Erythroblast (primary cell): ENCODE data around the gene RAD51B.

Experiments
- GATA1 ChIP-seq: IDR thresholded peaks from 2 replicates; pipeline ENCODE4 v1.6.1; 2011; ENCODE audit warnings: low read depth, mild to moderate bottlenecking, control low read depth, low read length, moderate library complexity
- POLR2A ChIP-seq: IDR thresholded peaks from 2 replicates; pipeline ENCODE4 v1.6.1; 2011; ENCODE audit warnings: mild to moderate bottlenecking, low read length

DNA sequence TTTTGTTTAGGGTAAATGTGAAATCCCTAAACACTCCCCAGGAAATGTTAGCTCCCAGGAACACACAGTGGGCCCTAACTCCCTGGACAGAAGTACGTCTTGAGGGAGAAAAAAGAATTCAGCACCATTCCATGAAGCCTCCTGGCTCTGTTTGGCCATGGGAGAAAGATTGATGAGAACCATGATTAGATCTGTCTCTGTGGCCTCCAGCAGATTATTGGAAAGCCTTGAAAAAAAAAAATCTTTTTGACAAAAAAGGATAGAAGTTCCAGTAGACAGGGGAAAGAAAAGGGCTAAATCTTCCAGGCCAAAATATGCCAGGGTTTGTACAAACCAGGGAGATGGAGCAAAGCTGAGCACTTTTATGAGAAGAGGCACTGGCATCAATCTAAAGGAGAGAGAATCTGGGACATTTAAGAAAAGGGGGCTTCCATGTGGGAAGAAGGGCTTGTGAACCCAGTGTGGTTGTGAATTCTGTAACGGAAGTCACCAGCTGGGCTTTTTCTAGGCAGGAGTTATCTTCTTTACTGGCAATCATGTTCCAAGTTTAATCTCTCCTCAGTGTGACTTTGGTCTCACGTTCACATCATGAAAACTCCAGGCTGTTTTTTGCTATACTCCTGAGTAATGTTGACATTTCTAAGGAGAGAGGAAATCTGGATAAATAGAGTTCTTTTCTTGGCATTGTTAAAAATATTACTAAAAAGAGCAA is 426.7 kb downstream of the RAD51B start:
- TF ChIP-seq POLR2A (no peak), GATA1 (no peak)
